Astrocyte of the spinal cord (primary cell): Measurements from ENCODE around the gene NKD2.

Experiments used
- DNase-seq: peaks from one replicate; pipeline ENCODE4 v3.0.0; 2011; ENCODE audit warnings: low read depth, low spot score
- H3K4me3 ChIP-seq: 2 replicates; pipeline ENCODE4 v1.5.1; 2011; ENCODE audit warnings: low read depth, mild to moderate bottlenecking, low read length, moderate library complexity
- in situ Hi-C: cut with HindIII; loops from 2 replicates; pipeline ENCODE4 v1.10.0; 2017; ENCODE audit warnings: low sequenced_read_pairs
- TF ChIP-seq, protein P1 (sequence below): IDR thresholded peaks from 2 replicates; pipeline ENCODE4 v1.5.1; 2012; ENCODE audit warnings: low read depth, mild to moderate bottlenecking, low read length, inconsistent platforms

NKD2 gene

DNA sequence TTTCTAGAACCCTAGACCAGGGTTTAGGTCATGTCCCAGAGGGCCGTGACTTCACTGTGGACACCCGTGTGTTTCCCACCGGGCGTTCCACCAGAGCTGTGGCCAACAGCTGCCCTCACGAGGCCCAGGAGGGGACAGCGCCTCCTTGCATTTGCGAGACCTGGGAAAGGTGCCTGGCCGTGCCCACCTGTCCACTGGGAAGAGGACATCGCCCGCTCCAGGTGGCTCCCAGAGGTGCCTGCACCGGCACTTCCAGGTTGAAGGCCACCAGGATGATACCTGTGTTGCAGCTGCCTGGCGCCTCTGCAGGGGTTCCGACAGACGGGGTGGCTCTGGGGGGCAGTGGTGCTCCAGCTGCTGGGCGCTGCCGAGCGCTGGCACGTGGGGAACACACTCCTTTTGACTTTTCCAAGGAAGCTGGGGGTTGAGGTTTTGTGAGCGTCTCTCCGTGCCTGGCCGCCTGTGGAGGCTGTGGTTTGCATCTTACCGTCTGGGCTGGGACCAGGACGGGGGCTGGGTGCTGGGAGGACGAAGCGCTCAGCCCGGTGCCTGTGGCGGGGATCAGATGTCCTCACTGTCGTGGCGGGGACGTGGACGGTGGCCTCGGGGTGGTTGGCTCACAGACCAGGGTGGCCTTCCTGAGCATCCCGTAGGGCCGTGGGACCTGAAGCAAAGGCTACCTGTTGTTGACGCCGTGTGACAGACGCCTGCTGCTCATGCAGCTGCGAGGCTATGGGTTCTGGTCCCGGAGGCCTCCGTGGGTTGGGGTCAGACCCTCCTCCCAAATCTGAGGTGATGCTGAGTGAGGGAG lies 19.2 kb downstream of the NKD2 start:
- H3K4me3 ChIP-seq: no peak overlapping the region
- in situ Hi-C loops: no loop called here
- DNase-seq: no peak
- TF ChIP-seq, protein P1, sequence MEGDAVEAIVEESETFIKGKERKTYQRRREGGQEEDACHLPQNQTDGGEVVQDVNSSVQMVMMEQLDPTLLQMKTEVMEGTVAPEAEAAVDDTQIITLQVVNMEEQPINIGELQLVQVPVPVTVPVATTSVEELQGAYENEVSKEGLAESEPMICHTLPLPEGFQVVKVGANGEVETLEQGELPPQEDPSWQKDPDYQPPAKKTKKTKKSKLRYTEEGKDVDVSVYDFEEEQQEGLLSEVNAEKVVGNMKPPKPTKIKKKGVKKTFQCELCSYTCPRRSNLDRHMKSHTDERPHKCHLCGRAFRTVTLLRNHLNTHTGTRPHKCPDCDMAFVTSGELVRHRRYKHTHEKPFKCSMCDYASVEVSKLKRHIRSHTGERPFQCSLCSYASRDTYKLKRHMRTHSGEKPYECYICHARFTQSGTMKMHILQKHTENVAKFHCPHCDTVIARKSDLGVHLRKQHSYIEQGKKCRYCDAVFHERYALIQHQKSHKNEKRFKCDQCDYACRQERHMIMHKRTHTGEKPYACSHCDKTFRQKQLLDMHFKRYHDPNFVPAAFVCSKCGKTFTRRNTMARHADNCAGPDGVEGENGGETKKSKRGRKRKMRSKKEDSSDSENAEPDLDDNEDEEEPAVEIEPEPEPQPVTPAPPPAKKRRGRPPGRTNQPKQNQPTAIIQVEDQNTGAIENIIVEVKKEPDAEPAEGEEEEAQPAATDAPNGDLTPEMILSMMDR: no peak

DNA sequence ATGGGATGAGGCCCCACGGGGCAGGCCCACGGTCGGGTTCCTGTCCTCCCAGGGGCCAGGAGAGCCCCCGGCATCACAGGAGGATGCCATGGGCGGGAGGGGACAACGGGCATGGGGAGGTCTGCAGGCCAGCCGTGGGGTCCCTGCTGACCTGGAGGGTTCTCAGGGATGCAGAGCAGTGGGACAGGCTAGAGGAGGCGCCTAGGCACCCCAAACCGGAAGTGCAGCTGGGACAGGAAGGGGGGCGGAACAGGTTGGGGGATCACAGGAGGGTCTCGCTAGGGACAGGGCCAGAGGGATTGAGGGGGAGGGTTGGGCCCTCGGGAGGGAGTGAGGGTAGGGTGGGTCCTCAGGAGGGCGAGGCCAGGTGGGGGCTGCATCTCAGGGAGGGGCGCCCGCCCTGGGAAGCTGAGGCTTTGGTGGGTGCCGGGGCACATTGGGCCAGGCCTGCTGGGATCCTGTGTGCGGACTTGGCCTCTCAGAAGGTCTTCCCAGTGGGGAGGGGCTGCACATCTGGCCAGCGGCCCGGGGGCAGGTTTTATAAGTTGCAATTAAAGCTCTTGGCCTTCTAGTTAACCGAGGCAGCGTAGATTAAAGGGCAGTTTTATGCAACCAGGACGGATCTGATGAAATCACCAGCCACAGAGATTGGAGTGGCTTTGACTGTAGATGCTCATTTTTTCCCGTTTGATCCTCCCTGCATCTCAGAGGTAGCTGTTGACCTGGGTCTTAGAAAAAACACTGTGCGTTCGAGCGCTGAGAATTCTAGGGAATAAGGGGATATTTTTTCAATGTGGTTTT lies 20.1 kb downstream of the NKD2 start:
- no peak for DNase-seq
- no peak overlapping the region for H3K4me3 ChIP-seq
- in situ Hi-C loops: no loop called here
- TF ChIP-seq, protein P1: no peak

DNA sequence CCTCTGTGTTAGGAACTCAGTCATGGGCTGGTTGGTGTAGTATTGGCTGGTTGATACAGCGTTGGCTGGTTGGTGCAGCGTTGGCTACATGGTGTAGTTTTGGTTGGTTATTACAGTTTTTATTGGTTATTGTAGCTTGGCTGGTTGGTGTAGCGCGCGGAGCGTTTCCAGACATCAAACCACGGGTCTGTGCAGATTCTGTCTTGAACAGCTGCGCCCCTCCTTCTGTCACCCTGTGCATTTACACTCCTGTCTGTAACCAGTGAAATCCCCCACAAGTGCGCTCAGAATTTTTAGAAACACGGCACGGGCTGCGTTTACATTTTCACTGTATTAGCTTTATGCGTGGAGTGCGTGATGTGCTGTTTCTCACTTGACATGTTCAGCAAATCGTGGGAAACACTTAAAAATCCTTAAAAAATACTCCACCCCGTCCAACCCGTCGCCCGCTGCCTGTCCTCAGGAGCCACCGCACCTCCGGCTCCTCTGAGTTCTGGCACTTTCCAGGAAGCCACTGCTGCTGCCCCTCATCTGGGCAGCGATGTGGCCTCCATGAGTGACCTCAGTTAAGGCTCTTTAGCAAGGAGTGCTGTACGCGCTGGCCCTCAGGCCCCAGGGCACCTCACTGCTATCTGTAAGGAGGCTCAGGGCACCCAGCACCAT lies 20.8 kb downstream of the NKD2 start:
- TF ChIP-seq, protein P1: no peak
- in situ Hi-C loops: no loop called here
- H3K4me3 ChIP-seq: no peak overlapping the region
- DNase-seq: no peak

GRCh38 chr5:1029945-1030625 lies 21.5 kb downstream of the NKD2 start:
- no peak for DNase-seq
- TF ChIP-seq, protein P1: no peak
- H3K4me3 ChIP-seq: no peak overlapping the region
- in situ Hi-C loops: no loop called here

DNA sequence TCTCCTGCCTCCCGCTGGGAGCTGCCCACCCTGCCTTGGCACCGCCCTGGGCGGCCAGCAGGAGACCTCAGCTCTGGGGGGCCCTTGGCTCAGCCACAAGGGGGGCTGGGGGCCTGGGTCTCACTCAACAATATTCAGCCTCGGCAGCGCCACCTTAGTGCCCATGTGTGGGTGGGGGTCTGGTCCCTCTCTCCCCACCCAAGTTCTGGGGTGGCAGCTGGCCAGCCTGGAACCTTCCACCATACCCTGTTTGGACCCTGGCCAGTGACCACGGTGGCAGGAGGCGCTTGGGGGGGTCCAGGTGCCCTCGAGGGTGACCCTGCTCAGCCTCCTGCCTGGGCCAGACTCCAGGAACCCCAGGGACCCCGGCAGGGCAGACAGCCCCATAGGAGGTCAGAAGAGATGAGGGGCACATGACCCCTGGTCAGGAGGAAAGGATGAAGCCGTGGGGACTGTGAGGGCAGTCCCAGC lies 22.2 kb downstream of the NKD2 start:
- TF ChIP-seq, protein P1: no peak
- H3K4me3 ChIP-seq: no peak overlapping the region

More for the DNA sequence above, 22.2 kb downstream of the NKD2 start:
- DNase-seq: no peak
- in situ Hi-C loops: no loop called here
